Endothelial cell (in vitro differentiated cells): ENCODE measurements around the gene FOS. TPM values are rescaled to one million over a fixed set of nuclear protein-coding genes. Genes with fewer than 3 reads are reported as not detected.

Source experiments
- DNase-seq: peaks from one replicate; pipeline ENCODE4 v3.0.0; 2021; ENCODE audit warnings: low spot score
- H3K27ac Mint-ChIP-seq: one replicate; pipeline ENCODE4 v1.8.0; 2021; ENCODE audit warnings: mixed read lengths, inconsistent platforms; ENCODE audit not compliant: unreplicated experiment
- H3K27me3 Mint-ChIP-seq: one replicate; pipeline ENCODE4 v1.8.0; 2021; ENCODE audit warnings: mild to moderate bottlenecking, moderate library complexity, mixed read lengths, inconsistent platforms; ENCODE audit not compliant: unreplicated experiment
- H3K36me3 Mint-ChIP-seq: one replicate; pipeline ENCODE4 v1.8.0; 2021; ENCODE audit warnings: mild to moderate bottlenecking, low read depth, mixed read lengths, inconsistent platforms; ENCODE audit not compliant: unreplicated experiment
- H3K4me1 Mint-ChIP-seq: one replicate; pipeline ENCODE4 v1.8.0; 2021; ENCODE audit warnings: mild to moderate bottlenecking, mixed read lengths, inconsistent platforms; ENCODE audit not compliant: unreplicated experiment
- H3K4me3 Mint-ChIP-seq: one replicate; pipeline ENCODE4 v1.8.0; 2021; ENCODE audit warnings: mild to moderate bottlenecking, mixed read lengths, inconsistent platforms; ENCODE audit not compliant: unreplicated experiment
- H3K9me3 Mint-ChIP-seq: one replicate; pipeline ENCODE4 v1.8.0; 2021; ENCODE audit warnings: mixed read lengths, inconsistent platforms; ENCODE audit not compliant: unreplicated experiment
- total RNA-seq: library from RNA; stranded (reverse); fragmentation: NEBNext Ultra II Directional; extraction: Animal tissue kit (Norgen Biotek cat#: 25700); gene quantifications from one replicate; pipeline ENCODE4 v1.2.1, GENCODE V29; 2021; ENCODE audit not compliant: unreplicated experiment
- TF ChIP-seq, protein P1 (sequence below): fragments of 200-600 bp; sonication (generic); IDR thresholded peaks from one replicate; pipeline ENCODE4 v1.5.0; 2021; ENCODE audit warnings: antibody characterized with exemption; ENCODE audit not compliant: unreplicated experiment

FOS gene
- total RNA-seq, 1 donor from 2014 or later = 41.5 TPM

DNA sequence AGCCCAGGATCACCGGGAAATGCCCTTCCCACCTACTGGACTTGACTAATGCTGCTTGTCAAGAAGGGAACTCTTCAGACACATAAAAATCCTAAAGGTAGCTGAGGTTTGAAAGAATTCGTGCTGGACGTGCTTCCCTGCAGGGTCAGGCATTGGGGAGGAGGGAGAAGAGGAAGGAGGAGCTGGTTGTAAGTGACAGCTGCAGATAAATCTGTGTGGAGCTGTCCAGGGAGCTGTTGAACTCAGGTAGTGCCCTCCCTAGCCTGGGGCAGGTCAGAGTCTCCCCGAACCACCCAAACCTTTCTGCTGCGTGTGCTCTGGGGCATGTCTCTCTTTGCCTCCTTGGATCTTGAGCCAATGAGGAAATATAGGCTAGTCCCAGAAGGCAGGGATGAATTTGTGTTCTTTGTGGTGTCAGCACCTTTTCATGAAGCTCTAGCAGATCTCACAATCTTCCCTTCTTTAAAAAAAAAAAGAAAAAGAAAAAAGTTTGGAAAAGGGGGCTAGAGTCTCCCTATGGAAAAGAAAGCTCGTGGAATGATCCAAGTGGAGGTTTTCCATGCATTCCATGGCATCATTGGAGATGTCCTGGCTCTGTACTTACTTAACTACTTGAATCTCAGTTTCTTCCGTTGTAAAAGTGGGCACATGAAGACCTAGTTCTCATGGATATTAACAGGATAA, 23.6 kb upstream of the FOS start:
- H3K4me1 Mint-ChIP-seq = peaks cover 24% of the 10 kb centered on the region
- H3K27ac Mint-ChIP-seq = no peak overlapping the region
- TF ChIP-seq, protein P1, sequence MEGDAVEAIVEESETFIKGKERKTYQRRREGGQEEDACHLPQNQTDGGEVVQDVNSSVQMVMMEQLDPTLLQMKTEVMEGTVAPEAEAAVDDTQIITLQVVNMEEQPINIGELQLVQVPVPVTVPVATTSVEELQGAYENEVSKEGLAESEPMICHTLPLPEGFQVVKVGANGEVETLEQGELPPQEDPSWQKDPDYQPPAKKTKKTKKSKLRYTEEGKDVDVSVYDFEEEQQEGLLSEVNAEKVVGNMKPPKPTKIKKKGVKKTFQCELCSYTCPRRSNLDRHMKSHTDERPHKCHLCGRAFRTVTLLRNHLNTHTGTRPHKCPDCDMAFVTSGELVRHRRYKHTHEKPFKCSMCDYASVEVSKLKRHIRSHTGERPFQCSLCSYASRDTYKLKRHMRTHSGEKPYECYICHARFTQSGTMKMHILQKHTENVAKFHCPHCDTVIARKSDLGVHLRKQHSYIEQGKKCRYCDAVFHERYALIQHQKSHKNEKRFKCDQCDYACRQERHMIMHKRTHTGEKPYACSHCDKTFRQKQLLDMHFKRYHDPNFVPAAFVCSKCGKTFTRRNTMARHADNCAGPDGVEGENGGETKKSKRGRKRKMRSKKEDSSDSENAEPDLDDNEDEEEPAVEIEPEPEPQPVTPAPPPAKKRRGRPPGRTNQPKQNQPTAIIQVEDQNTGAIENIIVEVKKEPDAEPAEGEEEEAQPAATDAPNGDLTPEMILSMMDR = no peak
- H3K36me3 Mint-ChIP-seq = peaks cover 9% of the 10 kb centered on the region
- no peak overlapping the region for H3K4me3 Mint-ChIP-seq
- peaks cover 15% of the 10 kb centered on the region for H3K27me3 Mint-ChIP-seq
- DNase-seq = no peak
- H3K9me3 Mint-ChIP-seq = no peaks in the 10 kb centered on the region

DNA sequence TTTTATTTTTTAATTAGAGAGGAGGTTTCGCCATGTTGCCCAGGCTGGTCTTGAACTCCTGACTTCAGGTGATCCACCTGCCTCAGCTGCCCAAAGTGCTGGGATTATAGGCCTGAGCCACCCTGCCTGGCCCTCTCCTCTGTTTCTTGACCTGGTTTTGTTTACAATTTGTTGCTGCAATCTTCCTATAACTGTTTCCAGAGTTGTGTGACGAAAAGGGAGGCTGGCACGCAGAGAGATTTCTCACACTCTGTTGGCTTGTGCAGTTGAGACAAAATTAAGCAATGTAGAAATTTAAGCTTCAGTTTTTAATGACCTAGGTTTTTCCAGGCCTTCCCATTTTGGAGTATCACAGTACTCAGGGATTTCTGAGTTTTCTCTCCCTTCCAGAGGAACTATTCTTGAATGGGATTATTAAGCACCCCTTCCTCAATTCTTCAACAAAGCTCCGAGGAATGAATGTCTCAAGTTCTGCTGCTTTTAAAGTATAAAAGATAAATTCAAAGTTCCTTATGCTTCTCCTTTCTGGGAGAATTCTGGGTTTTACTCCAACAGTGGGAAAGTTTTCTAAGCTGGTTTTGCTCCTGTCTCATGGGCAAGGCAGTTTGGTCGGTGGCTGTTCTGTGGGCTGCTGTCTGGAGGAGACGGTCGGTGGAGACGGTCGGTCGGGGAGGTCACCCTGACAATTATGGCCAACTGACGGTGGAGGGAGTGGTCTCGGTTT, 20.4 kb upstream of the FOS start:
- Mint-ChIP-seq H3K4me1 (peaks cover 27% of the 10 kb centered on the region), H3K27me3 (peaks cover 15% of the 10 kb centered on the region), H3K9me3 (no peaks in the 10 kb centered on the region), H3K4me3 (peak overlapping the region; percentile 89), H3K36me3 (peaks cover 9% of the 10 kb centered on the region), H3K27ac (peak overlapping the region; percentile 99)
- TF ChIP-seq, protein P1 = no peak
- DNase-seq = no peak

DNA sequence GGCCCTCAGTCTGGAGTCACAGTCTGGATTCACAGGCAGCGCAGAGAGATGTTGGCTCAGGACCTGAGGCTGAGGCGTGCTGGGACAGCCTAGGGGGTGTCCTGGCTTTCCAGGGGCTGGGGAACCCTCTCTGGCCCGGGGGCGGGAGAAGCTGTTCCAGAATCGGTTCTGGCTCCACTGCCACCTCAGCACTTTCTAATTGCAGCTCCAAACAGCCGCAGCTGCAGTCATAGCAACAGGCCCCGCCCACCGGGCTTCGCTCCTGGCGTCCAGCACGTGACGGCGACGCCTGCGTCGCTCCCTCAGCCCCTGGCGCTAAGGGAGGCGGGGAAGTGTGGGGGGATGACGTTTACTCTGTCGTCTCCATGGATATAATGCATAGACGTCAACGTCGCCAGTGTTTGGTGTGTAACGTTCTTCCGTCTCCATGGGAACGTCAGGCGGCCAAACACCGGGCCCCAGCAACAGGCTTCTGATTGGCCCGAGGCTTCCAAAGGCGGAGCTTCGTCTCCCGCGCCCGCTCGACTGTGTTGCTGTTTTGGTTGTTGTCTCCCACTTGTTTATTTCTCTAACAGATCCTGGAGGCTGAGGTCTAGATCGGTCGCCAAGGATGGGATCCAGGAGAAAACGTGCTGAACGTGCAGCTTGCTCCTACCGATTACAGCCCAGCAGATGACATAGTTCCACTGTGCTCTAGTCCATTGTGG, 19.7 kb upstream of the FOS start:
- H3K4me1 Mint-ChIP-seq = peaks cover 27% of the 10 kb centered on the region
- peak overlapping the region; percentile 89 for H3K4me3 Mint-ChIP-seq

DNA sequence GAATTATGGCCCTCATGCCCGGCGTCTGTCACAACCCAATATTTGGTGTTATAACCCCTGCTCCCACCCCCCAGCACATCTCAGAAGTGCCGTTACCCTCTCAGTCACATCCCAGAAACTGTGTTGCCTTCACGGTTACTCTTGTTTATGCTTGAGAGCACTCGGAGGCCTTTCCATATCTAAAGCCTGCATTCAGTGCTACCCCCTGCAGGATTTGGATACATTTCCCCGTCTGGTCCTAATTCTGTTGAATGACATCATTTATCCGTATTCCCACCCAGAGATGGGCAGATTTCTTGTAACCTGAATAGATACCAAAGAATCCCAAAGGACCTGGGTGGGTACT, 19.1 kb upstream of the FOS start:
- DNase-seq = no peak
- H3K4me1 Mint-ChIP-seq = peaks cover 27% of the 10 kb centered on the region
- TF ChIP-seq, protein P1 = no peak

More for the DNA sequence above, 19.7 kb upstream of the FOS start:
- H3K27me3 Mint-ChIP-seq = peaks cover 15% of the 10 kb centered on the region
- H3K36me3 Mint-ChIP-seq = peaks cover 9% of the 10 kb centered on the region
- peak overlapping the region; percentile 99 for H3K27ac Mint-ChIP-seq
- DNase-seq = peak; percentile 98
- H3K9me3 Mint-ChIP-seq = no peaks in the 10 kb centered on the region
- TF ChIP-seq, protein P1 = no peak

More for the DNA sequence above, 19.1 kb upstream of the FOS start:
- no peaks in the 10 kb centered on the region for H3K9me3 Mint-ChIP-seq
- H3K36me3 Mint-ChIP-seq = peaks cover 9% of the 10 kb centered on the region
- peak overlapping the region; percentile 99 for H3K27ac Mint-ChIP-seq
- peak overlapping the region; percentile 89 for H3K4me3 Mint-ChIP-seq
- H3K27me3 Mint-ChIP-seq = peaks cover 12% of the 10 kb centered on the region
